Endothelial cell of hepatic sinusoid (primary cell): ENCODE data around the gene CPNE4.

Experiments
- in situ Hi-C: cut with HindIII; loops from 2 replicates; pipeline ENCODE4 v1.10.0; 2017; ENCODE audit warnings: low sequenced_read_pairs

The CPNE4 gene

GRCh38 chr3:132017137-132017536 lies 17.7 kb downstream of the CPNE4 start:
- in situ Hi-C loops, result no loop called here

- in situ Hi-C loops, result no loop called here
These were observed 18.5 kb downstream of the CPNE4 start for GRCh38 chr3:132016061-132017041.

DNA sequence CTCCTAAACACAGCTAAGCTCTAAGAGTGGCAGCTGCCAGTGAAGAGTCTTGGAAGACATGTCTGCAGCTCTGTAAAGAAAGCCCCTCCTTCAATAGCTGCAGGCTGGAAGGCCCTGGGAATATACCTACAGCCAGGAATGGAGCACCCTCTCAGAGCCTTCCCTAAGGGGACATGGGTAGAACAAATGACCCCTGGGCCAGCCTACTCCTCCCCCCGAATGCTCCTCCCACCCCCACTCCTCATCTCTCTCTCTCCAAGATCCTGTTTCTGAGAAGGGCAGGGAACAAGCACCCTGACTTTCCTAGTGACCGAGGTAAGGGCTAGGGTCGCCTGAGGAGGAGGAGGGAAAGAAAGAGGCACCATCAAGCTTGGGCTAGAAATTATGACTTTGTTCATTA lies 20.7 kb downstream of the CPNE4 start:
- in situ Hi-C loops, result no loop called here

- in situ Hi-C loops, result no loop called here
These were observed 25.6 kb downstream of the CPNE4 start for GRCh38 chr3:132009241-132009640.

GRCh38 chr3:132008837-132009236 lies 26.0 kb downstream of the CPNE4 start:
- in situ Hi-C loops, result no loop called here

GRCh38 chr3:132007617-132008016 lies 27.2 kb downstream of the CPNE4 start:
- in situ Hi-C loops, result no loop called here

GRCh38 chr3:132006605-132007204 lies 28.1 kb downstream of the CPNE4 start:
- in situ Hi-C loops, result no loop called here

GRCh38 chr3:132004571-132004970 lies 30.2 kb downstream of the CPNE4 start:
- in situ Hi-C loops, result loop anchor here (5.0 kb wide), 1 partner anchor 62 kb away; no protein-coding TSS in a partner anchor

- in situ Hi-C loops, result loop anchor here (5.0 kb wide), 1 partner anchor 61 kb away; no protein-coding TSS in a partner anchor
These were observed 31.1 kb downstream of the CPNE4 start for GRCh38 chr3:132003685-132004084.

- in situ Hi-C loops, result loop anchor here (5.0 kb wide), 1 partner anchor 60 kb away; no protein-coding TSS in a partner anchor
These were observed 32.8 kb downstream of the CPNE4 start for GRCh38 chr3:132001999-132002398.

- in situ Hi-C loops, result loop anchor here (5.0 kb wide), 1 partner anchor 59 kb away; no protein-coding TSS in a partner anchor
These were observed 33.8 kb downstream of the CPNE4 start for GRCh38 chr3:132001036-132001435.

GRCh38 chr3:131998027-131998426 lies 36.8 kb downstream of the CPNE4 start:
- in situ Hi-C loops, result no loop called here

DNA sequence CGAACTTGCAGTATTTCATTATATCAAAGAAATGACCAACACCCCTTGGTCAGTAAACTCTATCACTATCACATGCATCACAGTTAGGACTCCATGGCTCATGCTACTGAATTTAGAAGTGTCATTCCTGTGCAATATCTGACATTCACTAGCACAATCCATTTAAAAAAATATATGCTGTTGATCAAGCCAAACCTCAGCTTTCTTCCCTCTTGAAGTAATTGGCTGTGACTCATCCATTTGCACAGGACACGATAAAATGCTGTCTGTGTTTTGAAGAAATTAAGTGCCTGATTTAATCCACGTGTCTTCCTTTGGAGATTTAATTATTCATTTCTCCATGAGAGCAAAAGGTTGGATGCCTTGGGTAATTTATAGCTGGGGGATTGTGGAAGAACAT lies 38.9 kb downstream of the CPNE4 start:
- in situ Hi-C loops, result no loop called here

DNA sequence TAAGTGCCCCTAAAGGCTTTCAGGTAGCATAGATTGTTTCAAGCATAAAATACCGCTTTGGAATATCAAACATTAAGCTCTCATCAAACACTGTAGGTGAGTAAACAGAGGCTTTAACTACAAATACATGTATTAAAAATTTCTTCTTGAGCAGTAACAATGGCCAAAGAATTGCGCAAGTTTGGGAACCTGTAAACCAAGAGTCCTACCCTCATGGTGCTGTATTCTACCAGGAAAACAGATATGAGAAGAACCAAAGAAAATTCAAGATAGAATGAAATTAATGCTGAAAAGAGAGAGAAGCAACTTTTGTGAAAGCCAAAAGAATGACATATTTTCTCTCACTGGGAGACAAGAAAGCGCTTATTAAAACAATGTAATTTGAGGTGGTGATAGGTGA lies 45.5 kb downstream of the CPNE4 start:
- in situ Hi-C loops, result no loop called here

GRCh38 chr3:131988209-131988608 lies 46.6 kb downstream of the CPNE4 start:
- in situ Hi-C loops, result no loop called here

- in situ Hi-C loops, result no loop called here
These were observed 51.1 kb downstream of the CPNE4 start for GRCh38 chr3:131983689-131984088.

DNA sequence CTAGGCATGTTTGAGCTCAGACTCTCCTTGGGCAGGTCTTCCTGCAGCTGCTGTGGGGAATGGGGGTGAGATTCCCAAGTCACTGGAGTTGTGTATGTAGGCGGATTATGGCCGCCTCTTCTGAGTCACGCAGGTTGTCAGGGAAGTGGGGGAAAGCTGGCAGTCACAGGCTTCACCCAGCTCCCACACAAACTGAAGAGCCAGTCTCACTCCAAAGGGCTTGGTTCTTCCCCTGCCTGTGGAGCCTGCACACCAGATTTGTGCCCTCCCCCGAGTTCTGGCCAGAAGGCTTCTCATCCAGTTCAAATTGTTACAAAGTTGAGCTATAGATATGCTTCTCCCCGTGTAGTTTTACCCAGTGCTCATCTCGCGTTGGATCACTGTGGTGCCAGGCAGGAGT lies 53.5 kb downstream of the CPNE4 start:
- in situ Hi-C loops, result no loop called here

GRCh38 chr3:131976448-131976847 lies 58.4 kb downstream of the CPNE4 start:
- in situ Hi-C loops, result no loop called here

DNA sequence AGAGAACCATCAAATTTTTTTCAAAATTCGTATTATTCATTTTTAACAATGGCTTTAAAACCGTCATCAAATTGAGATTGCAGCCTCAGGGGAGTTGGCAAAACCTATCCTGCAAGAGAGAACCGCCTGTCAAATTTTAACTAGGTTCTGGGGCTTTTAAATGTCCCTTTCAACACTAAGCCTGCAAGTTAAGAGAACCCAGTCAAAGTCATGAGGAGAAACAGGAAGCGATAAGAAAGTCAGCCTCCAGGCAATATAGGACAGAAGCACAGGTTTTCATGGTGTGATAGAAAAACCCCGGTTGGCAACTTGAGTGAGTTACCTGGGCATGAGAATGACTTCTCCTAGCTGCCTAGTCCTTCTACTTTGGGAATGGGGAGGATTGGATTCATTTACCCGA lies 59.8 kb downstream of the CPNE4 start:
- in situ Hi-C loops, result no loop called here

DNA sequence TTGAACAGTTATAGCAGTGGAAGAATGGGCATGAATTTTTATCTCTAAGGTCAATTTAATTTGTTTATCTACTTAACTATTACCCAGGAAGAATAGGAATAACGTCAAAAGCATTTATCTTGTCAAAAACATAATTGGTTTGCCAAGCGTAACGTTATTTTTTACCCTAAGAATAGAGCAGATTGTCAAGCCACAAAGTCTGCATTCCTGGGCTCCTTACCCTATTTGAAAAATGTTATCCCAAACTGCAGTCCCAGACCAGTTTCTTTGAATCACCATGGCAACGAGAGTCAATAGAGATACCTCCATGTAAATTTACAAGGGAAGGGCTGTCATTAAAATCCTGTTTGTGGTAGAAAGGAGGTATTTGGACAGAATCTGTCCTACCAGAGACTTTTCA lies 61.1 kb downstream of the CPNE4 start:
- in situ Hi-C loops, result no loop called here

DNA sequence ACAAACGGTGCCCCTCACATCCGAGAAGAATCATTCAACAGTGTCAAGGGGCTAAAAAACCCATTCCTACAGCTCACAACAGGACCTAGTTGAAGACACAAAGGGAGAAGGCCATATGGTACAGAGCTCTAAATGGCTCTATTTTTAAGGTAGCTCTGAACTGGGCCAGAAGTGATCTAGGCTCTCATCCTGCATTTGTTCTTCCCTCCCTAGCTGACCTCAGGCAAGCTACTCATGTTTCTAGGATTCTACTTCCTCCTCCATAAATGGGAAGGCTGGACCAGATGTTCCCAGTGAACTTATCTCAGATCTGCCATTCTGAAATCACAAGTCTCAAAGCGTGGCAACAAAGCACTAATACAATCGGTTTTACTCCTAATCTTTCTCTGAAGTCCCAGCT lies 62.3 kb downstream of the CPNE4 start:
- in situ Hi-C loops, result no loop called here

DNA sequence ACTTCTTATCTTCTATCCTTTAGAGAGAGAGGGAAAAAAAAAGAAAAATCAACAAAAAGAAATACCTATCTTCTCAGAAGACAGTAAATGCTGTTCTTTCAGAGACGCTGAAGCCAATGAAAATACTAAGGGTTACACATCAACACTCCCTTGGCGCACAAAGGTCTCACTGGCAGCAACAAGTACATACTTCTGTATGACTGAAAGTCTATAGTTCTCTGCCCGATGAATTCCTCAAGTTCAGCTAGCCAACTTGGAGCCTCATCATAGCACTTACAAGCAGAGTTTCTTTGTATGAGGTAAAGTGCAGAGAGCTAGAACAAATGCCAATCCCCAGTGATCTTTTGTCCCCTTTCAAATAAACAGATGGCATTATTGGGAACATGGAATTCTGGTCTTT lies 62.7 kb downstream of the CPNE4 start:
- in situ Hi-C loops, result no loop called here
